Sigmoid colon (tissue), 4 donors: Measurements from ENCODE around the gene KIF5A.

ENCODE experiments used
- CTCF ChIP-seq, 4 experiments: fragments of 450-650 bp in 3 of 4; fragments of 200-600 bp in 1 of 4; IDR thresholded peaks; one replicate each; pipeline ENCODE4 v1.5.1; 2016 to 2019; ENCODE audit warnings: antibody characterized with exemption in 4 of 4, mild to moderate bottlenecking in 3 of 4, moderate library complexity in 2 of 4
- EP300 ChIP-seq, 4 donors: sonication (generic); formaldehyde crosslinking; IDR thresholded peaks; one replicate each; pipeline ENCODE4 v1.6.1; 2017; ENCODE audit warnings: antibody characterized with exemption in 4 of 4
- POLR2A ChIP-seq, 2 donors: fragments of 450-650 bp; IDR thresholded peaks; one replicate each; pipeline ENCODE4 v1.6.1; 2016; ENCODE audit warnings: antibody characterized with exemption in 2 of 2, mild to moderate bottlenecking in 2 of 2, moderate library complexity in 2 of 2
- POLR2AphosphoS5 ChIP-seq, 4 donors: sonication (generic); formaldehyde crosslinking; IDR thresholded peaks; one replicate each; pipeline ENCODE4 v1.6.1; 2017; ENCODE audit warnings: antibody characterized with exemption in 4 of 4

- TF ChIP-seq POLR2AphosphoS5 (IDR thresholded peaks at IDR 0.05): no peak
- TF ChIP-seq CTCF (IDR thresholded peaks at IDR 0.05): no peak
- TF ChIP-seq POLR2A (IDR thresholded peaks at IDR 0.05): no peak
- no peak for TF ChIP-seq EP300 (IDR thresholded peaks at IDR 0.05)
Measured at GRCh38 chr12:57580466-57580795, 30.6 kb downstream of the KIF5A start.
